Kidney epithelial cell (primary cell): ENCODE measurements around the gene CABLES1. TPM values are rescaled to one million over a fixed set of nuclear protein-coding genes. Genes with fewer than 3 reads are reported as not detected.

Experiments used
- DNase-seq: peaks from one replicate; pipeline ENCODE4 v3.0.0-alpha.2; 2010; ENCODE audit warnings: low read depth
- H3K27me3 ChIP-seq: 2 replicates; pipeline ENCODE4 v1.6.0; 2011; ENCODE audit warnings: low read length; ENCODE audit not compliant: control insufficient read depth, insufficient read depth
- H3K36me3 ChIP-seq: 2 replicates; pipeline ENCODE4 v1.5.1; 2011; ENCODE audit warnings: low read length; ENCODE audit not compliant: control insufficient read depth, insufficient read depth
- H3K4me3 ChIP-seq: 2 replicates; pipeline ENCODE4 v1.5.1; 2011; ENCODE audit warnings: low read depth, mild to moderate bottlenecking, control low read depth, low read length
- CTCF ChIP-seq: IDR thresholded peaks from 2 replicates; pipeline ENCODE4 v1.5.1; 2011; ENCODE audit warnings: mild to moderate bottlenecking, moderate library complexity, low read length, control low read depth, inconsistent platforms; ENCODE audit not compliant: insufficient read depth, poor library complexity, severe bottlenecking
- total RNA-seq: library from RNA; depleted of rRNA; stranded (reverse); fragments of >200 nt; gene quantifications from 2 replicates; pipeline ENCODE4 v1.2.3, GENCODE V29; 2015

CABLES1 gene
- total RNA-seq, 1 donor from 2014 or later, result 9.6 TPM

- TF ChIP-seq CTCF, result no peak
- H3K4me3 ChIP-seq, result no peak overlapping the region
- H3K36me3 ChIP-seq, result no peaks in the 10 kb centered on the region
- no peaks in the 10 kb centered on the region for H3K27me3 ChIP-seq
- peak; percentile 45 for DNase-seq
Observed at GRCh38 chr18:23143016-23143814, 7.9 kb downstream of the CABLES1 start.

GRCh38 chr18:23143815-23144261 is 8.6 kb downstream of the CABLES1 start:
- no peak for DNase-seq

GRCh38 chr18:23144640-23145039 is 9.4 kb downstream of the CABLES1 start:
- no peaks in the 10 kb centered on the region for H3K36me3 ChIP-seq
- TF ChIP-seq CTCF, result no peak
- H3K4me3 ChIP-seq, result no peak overlapping the region
- DNase-seq, result no peak
- no peaks in the 10 kb centered on the region for H3K27me3 ChIP-seq

More at GRCh38 chr18:23143815-23144261, 8.6 kb downstream of the CABLES1 start:
- H3K36me3 ChIP-seq, result no peaks in the 10 kb centered on the region
- no peaks in the 10 kb centered on the region for H3K27me3 ChIP-seq
- no peak for TF ChIP-seq CTCF
- no peak overlapping the region for H3K4me3 ChIP-seq

- no peaks in the 10 kb centered on the region for H3K27me3 ChIP-seq
- no peak for DNase-seq
- H3K4me3 ChIP-seq, result no peak overlapping the region
- H3K36me3 ChIP-seq, result no peaks in the 10 kb centered on the region
- no peak for TF ChIP-seq CTCF
Observed at GRCh38 chr18:23145621-23146020, 10.3 kb downstream of the CABLES1 start.

- TF ChIP-seq CTCF, result no peak
- Histone ChIP-seq H3K27me3 (no peaks in the 10 kb centered on the region), H3K4me3 (no peak overlapping the region), H3K36me3 (no peaks in the 10 kb centered on the region)
- DNase-seq, result no peak
Observed at GRCh38 chr18:23146861-23147469, 11.7 kb downstream of the CABLES1 start.
